Measurements from ENCODE around the gene PABPN1. TPM values are rescaled to one million over a fixed set of nuclear protein-coding genes. Genes with fewer than 3 reads are reported as not detected.
A peak's percentile ranks its signal among the peaks of the same experiment; 100 is the strongest.
"Not testable (repeated sequence)": the region's sequence is repeated elsewhere in the genome, so short reads cannot be mapped to it uniquely, and the experiment has no call there.

PABPN1 gene
- total RNA-seq, 2 donors from 2014 or later, result 131 to 158 TPM

- no peak for ATAC-seq
- no peak for DNase-seq
- intact Hi-C loops (cut with DNase I, micrococcal nuclease), result loop anchor here in 1 of 2 donors (10.0 kb wide), 1 partner anchor 142 kb away; the partner anchor contains the start of gene NGDN
Observed at GRCh38 chr14:23322568-23323517, 1.6 kb downstream of the PABPN1 start.

GRCh38 chr14:23323838-23324454 lies 2.7 kb downstream of the PABPN1 start:
- intact Hi-C loops (cut with DNase I, micrococcal nuclease), result loop anchor here in 1 of 2 donors (10.0 kb wide), 1 partner anchor 141 kb away; the partner anchor contains the start of gene NGDN
- no peak for ATAC-seq
- no peak for DNase-seq

GRCh38 chr14:23324455-23324846 lies 3.2 kb downstream of the PABPN1 start:
- intact Hi-C loops (cut with DNase I, micrococcal nuclease), result loop anchor here in 1 of 2 donors (10.0 kb wide), 1 partner anchor 140 kb away; the partner anchor contains the start of gene NGDN
- DNase-seq (no peak), ATAC-seq (no peak)

- DNase-seq, result no peak
- intact Hi-C loops (cut with DNase I, micrococcal nuclease), result loop anchor here in 1 of 2 donors (10.0 kb wide), 1 partner anchor 140 kb away; the partner anchor contains the start of gene NGDN
- ATAC-seq, result no peak
Observed at GRCh38 chr14:23324993-23325392, 3.7 kb downstream of the PABPN1 start.

GRCh38 chr14:23325746-23326145 lies 4.5 kb downstream of the PABPN1 start:
- intact Hi-C loops (cut with DNase I, micrococcal nuclease), result loop anchor here in 1 of 2 donors (10.0 kb wide), 1 partner anchor 139 kb away; the partner anchor contains the start of gene NGDN
- not testable (repeated sequence) for ATAC-seq, DNase-seq

- intact Hi-C loops (cut with DNase I, micrococcal nuclease), result loop anchor here in 1 of 2 donors (10.0 kb wide), 1 partner anchor 138 kb away; the partner anchor contains the start of gene NGDN
- DNase-seq (no peak), ATAC-seq (no peak)
Observed at GRCh38 chr14:23326491-23327332, 5.5 kb downstream of the PABPN1 start.

- DNase-seq, result peak; percentile 54 to 72
- intact Hi-C loops (cut with DNase I, micrococcal nuclease), result loop anchor here in 1 of 2 donors (2.0 to 10.0 kb wide), 2 partner anchors 53 to 137 kb away; partner anchors contain the start of gene NGDN
- ATAC-seq, result peak; percentile 76
Observed at GRCh38 chr14:23327947-23328744, 6.9 kb downstream of the PABPN1 start.

GRCh38 chr14:23335623-23336022 lies 14.4 kb downstream of the PABPN1 start:
- ATAC-seq (no peak), DNase-seq (no peak)
- intact Hi-C loops (cut with DNase I, micrococcal nuclease), result no loop called here

- ATAC-seq, result no peak
- intact Hi-C loops (cut with DNase I, micrococcal nuclease), result no loop called here
- no peak for DNase-seq
Observed at GRCh38 chr14:23339506-23340268, 18.4 kb downstream of the PABPN1 start.

GRCh38 chr14:23344481-23344880 lies 23.2 kb downstream of the PABPN1 start:
- DNase-seq, result no peak
- no peak for ATAC-seq
- intact Hi-C loops (cut with DNase I, micrococcal nuclease), result no loop called here

GRCh38 chr14:23345987-23346692 lies 24.9 kb downstream of the PABPN1 start:
- no peak for DNase-seq
- ATAC-seq, result no peak
- intact Hi-C loops (cut with DNase I, micrococcal nuclease), result no loop called here

GRCh38 chr14:23346693-23347405 lies 25.6 kb downstream of the PABPN1 start:
- DNase-seq (no peak), ATAC-seq (no peak)
- intact Hi-C loops (cut with DNase I, micrococcal nuclease), result no loop called here

- intact Hi-C loops (cut with DNase I, micrococcal nuclease), result no loop called here
- no peak for DNase-seq
- ATAC-seq, result no peak
Observed at GRCh38 chr14:23347406-23348296, 26.4 kb downstream of the PABPN1 start.

GRCh38 chr14:23348297-23348655 lies 27.0 kb downstream of the PABPN1 start:
- DNase-seq, result no peak
- no peak for ATAC-seq
- intact Hi-C loops (cut with DNase I, micrococcal nuclease), result no loop called here

All from left colon (tissue), 2 donors.